OCI-LY1 (cell line): ENCODE measurements around the gene SLC29A2.

ENCODE experiments used
- EZH2 ChIP-seq: fragments of 200-600 bp; sonication (generic), shearing (Covaris generic); IDR thresholded peaks from 2 replicates; pipeline ENCODE4 v1.8.0; 2017; ENCODE audit warnings: borderline replicate concordance, mixed run types, mild to moderate bottlenecking, antibody characterized with exemption, low read length, moderate library complexity, mixed read lengths
- TF ChIP-seq, protein P1 (sequence below): fragments of 200-600 bp; sonication (generic), shearing (Covaris generic); IDR thresholded peaks from 2 replicates; pipeline ENCODE4 v1.5.1; 2017; ENCODE audit warnings: mild to moderate bottlenecking, antibody characterized with exemption, low read length, moderate library complexity, mixed read lengths

DNA sequence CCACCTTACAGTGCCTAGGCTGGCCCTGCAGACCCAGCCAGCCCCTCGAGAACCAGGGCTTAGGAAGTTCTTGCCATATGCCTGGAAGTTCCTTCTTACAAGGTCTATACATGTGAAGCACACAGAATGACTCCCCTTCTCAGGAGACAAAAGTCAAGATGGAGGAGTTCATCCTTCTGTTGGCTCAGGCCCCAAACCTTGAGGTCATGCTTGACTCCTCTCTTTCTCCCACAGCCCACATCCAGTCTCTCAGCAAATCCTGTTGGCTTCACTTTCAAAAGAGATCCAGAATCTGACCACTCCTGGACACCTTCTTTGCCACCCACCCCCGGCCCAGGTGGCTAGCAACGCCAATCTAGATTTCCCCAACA lies 53.0 kb downstream of the SLC29A2 start:
- TF ChIP-seq, protein P1, sequence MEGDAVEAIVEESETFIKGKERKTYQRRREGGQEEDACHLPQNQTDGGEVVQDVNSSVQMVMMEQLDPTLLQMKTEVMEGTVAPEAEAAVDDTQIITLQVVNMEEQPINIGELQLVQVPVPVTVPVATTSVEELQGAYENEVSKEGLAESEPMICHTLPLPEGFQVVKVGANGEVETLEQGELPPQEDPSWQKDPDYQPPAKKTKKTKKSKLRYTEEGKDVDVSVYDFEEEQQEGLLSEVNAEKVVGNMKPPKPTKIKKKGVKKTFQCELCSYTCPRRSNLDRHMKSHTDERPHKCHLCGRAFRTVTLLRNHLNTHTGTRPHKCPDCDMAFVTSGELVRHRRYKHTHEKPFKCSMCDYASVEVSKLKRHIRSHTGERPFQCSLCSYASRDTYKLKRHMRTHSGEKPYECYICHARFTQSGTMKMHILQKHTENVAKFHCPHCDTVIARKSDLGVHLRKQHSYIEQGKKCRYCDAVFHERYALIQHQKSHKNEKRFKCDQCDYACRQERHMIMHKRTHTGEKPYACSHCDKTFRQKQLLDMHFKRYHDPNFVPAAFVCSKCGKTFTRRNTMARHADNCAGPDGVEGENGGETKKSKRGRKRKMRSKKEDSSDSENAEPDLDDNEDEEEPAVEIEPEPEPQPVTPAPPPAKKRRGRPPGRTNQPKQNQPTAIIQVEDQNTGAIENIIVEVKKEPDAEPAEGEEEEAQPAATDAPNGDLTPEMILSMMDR = no peak
- no peak for TF ChIP-seq EZH2
